Chondrocyte (in vitro differentiated cells): ENCODE measurements around the gene MIF. TPM values are rescaled to one million over a fixed set of nuclear protein-coding genes. Genes with fewer than 3 reads are reported as not detected.

Source experiments
- DNase-seq: peaks from one replicate; pipeline ENCODE4 v3.0.0; 2021; ENCODE audit warnings: mixed read lengths, low spot score
- H3K27ac Mint-ChIP-seq: one replicate; pipeline ENCODE4 v1.8.0; 2021; ENCODE audit warnings: mild to moderate bottlenecking, moderate library complexity, mixed read lengths; ENCODE audit not compliant: unreplicated experiment
- H3K27me3 Mint-ChIP-seq: 2 replicates; pipeline ENCODE4 v1.8.0; 2021; ENCODE audit warnings: low read depth, mixed read lengths
- H3K36me3 Mint-ChIP-seq: 2 replicates; pipeline ENCODE4 v1.8.0; 2021; ENCODE audit warnings: low read depth, mixed read lengths
- H3K4me1 Mint-ChIP-seq: 2 replicates; pipeline ENCODE4 v1.8.0; 2021; ENCODE audit warnings: low read depth, mild to moderate bottlenecking, mixed read lengths
- H3K4me3 Mint-ChIP-seq: one replicate; pipeline ENCODE4 v1.8.0; 2021; ENCODE audit warnings: mild to moderate bottlenecking, moderate library complexity, mixed read lengths; ENCODE audit not compliant: unreplicated experiment
- H3K9me3 Mint-ChIP-seq: 2 replicates; pipeline ENCODE4 v1.8.0; 2021; ENCODE audit warnings: low read depth, mixed read lengths
- CTCF ChIP-seq: fragments of 200-600 bp; sonication (generic); IDR thresholded peaks from 2 replicates; pipeline ENCODE4 v1.5.0; 2021; ENCODE audit warnings: antibody characterized with exemption, mild to moderate bottlenecking, moderate library complexity
- total RNA-seq: library from RNA; stranded (reverse); gene quantifications from 3 replicates; pipeline ENCODE4 v1.2.1, GENCODE V29; 2021

MIF gene
- total RNA-seq, 1 donor from 2014 or later, result 502 TPM

DNA sequence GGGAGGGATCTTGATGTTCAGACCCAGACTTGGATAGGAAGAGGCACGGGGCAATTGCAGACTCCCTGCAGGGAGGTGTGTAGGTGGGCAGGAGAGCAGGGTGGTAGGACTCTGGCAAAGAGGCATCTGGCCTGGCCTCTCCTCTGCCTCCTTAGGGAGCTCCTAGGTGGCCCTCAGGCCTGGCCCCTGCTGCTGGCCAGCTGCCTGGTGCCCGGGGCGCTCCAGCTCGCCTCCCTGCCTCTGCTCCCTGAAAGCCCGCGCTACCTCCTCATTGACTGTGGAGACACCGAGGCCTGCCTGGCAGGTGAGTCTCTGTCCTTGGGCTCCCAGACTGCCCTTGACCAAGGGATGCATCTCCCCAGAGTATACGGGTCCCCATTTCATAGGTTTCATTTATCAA, 16.6 kb upstream of the MIF start:
- Mint-ChIP-seq H3K27ac (no peak overlapping the region), H3K4me1 (no peaks in the 10 kb centered on the region), H3K36me3 (peaks cover 24% of the 10 kb centered on the region), H3K4me3 (no peak overlapping the region), H3K9me3 (no peaks in the 10 kb centered on the region), H3K27me3 (no peaks in the 10 kb centered on the region)
- DNase-seq, result no peak
- TF ChIP-seq CTCF, result no peak

DNA sequence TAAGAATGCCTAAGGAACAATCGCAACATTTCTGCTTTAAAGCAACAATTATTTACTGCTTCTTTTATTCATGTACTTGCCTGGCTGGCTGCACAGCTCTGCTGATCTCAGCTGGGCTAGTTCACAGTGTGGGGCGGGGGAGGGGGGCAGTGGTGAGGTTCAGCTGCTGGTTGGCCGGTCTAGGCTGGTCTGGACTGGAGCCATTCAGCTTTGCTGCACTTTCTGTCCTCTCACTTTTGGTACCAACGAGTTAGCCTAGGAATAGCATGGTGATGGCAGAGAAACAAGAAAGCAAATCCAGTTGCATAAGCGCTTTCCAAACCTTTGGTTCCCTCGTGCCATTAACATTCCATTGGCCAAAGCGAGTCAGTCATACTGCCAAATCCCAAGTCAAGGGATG, 16.0 kb upstream of the MIF start:
- H3K4me3 Mint-ChIP-seq, result no peak overlapping the region
- H3K4me1 Mint-ChIP-seq, result no peaks in the 10 kb centered on the region
- no peak for DNase-seq
- no peak overlapping the region for H3K27ac Mint-ChIP-seq
- H3K36me3 Mint-ChIP-seq, result peaks cover 24% of the 10 kb centered on the region
- H3K27me3 Mint-ChIP-seq, result no peaks in the 10 kb centered on the region
- no peak for TF ChIP-seq CTCF
- no peaks in the 10 kb centered on the region for H3K9me3 Mint-ChIP-seq

DNA sequence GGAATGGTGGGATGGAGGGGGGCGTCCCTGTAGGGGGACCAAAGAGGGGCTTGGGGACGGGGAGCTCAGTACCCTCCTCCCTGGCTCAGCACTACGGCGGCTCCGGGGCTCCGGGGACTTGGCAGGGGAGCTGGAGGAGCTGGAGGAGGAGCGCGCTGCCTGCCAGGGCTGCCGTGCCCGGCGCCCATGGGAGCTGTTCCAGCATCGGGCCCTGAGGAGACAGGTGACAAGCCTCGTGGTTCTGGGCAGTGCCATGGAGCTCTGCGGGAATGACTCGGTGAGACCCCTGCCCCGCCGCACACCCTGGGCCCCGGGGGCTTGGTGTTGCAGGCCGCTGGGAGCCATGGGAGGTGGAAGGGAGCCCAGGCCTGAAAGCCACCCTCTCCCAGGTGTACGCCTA, 11.8 kb upstream of the MIF start:
- H3K27ac Mint-ChIP-seq, result no peak overlapping the region
- no peak for DNase-seq

DNA sequence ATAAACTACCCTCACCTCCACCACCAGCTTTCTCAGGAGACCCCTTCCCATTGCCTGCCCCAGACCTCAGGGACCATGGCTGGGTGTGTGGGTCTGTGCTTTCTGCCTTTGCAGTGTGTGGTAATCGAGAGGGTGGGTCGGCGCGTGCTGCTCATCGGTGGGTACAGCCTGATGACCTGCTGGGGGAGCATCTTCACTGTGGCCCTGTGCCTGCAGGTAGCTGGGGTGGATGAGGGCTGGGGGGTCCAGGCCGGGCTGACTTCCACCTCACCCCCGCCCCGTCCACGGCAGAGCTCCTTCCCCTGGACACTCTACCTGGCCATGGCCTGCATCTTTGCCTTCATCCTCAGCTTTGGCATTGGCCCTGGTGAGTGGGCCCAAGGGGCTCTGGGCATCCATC, 10.5 kb upstream of the MIF start:
- H3K36me3 Mint-ChIP-seq, result peaks cover 6% of the 10 kb centered on the region
- H3K27me3 Mint-ChIP-seq, result no peaks in the 10 kb centered on the region

More for the DNA sequence above, 11.8 kb upstream of the MIF start:
- H3K4me3 Mint-ChIP-seq, result no peak overlapping the region
- no peaks in the 10 kb centered on the region for H3K27me3 Mint-ChIP-seq
- H3K4me1 Mint-ChIP-seq, result no peaks in the 10 kb centered on the region
- peaks cover 14% of the 10 kb centered on the region for H3K36me3 Mint-ChIP-seq
- H3K9me3 Mint-ChIP-seq, result no peaks in the 10 kb centered on the region
- TF ChIP-seq CTCF, result no peak

GRCh38 chr22:23884140-23884539, 10.0 kb upstream of the MIF start:
- no peaks in the 10 kb centered on the region for H3K27me3 Mint-ChIP-seq
- no peak overlapping the region for H3K27ac Mint-ChIP-seq
- no peak for DNase-seq
- H3K9me3 Mint-ChIP-seq, result no peaks in the 10 kb centered on the region
- peaks cover 7% of the 10 kb centered on the region for H3K4me1 Mint-ChIP-seq
- H3K4me3 Mint-ChIP-seq, result no peak overlapping the region
- TF ChIP-seq CTCF, result no peak
- peaks cover 4% of the 10 kb centered on the region for H3K36me3 Mint-ChIP-seq

More for the DNA sequence above, 10.5 kb upstream of the MIF start:
- peaks cover 6% of the 10 kb centered on the region for H3K4me1 Mint-ChIP-seq
- TF ChIP-seq CTCF, result no peak
- no peak overlapping the region for H3K27ac Mint-ChIP-seq
- no peaks in the 10 kb centered on the region for H3K9me3 Mint-ChIP-seq
- no peak for DNase-seq
- no peak overlapping the region for H3K4me3 Mint-ChIP-seq
